ENCODE results near the gene NINJ2. TPM values are rescaled to one million over a fixed set of nuclear protein-coding genes. Genes with fewer than 3 reads are reported as not detected.

NINJ2 gene
- total RNA-seq, 4 donors from 2014 or later, result 1.4 to 8.0 (median 5.6) TPM

DNA sequence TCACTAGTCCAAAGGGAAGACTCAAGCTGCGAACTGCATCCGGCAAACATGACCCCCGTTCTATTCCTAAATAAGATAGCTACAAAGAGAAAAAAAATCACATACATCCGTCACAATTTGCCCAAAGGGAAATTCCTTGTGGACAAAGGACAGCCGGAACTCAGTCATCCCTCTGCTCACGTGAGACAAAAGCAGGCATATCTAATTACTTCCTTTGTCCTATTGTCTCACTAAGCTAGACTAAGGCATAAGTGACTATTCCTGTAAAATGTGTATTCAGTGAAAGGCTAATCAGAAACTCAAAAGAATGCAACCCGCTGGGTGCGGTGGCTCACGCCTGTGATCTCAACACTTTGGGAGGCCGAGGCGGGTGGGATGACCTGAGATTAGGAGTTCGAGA, 27.2 kb upstream of the NINJ2 start:
- WGBS, 2 donors (ENCODE audit: low coverage in 1 of 2), result 92 to 100% methylated on average over 7 to 12 of the region's 12 CpGs
- in situ Hi-C loops (cut with MboI; ENCODE audit: low pct_ligation_motif_present in 1 of 4, low pct_unique_long_range_greater_than_20kb in 1 of 4, low sequenced_read_pairs in 3 of 4) (no loop called here), intact Hi-C loops (cut with DNase I; ENCODE audit: low total_unique reads) (no loop called here)
- H3K36me3 ChIP-seq, result no peaks in the 10 kb centered on the region
- no peak for TF ChIP-seq POLR2AphosphoS5 (IDR thresholded peaks at IDR 0.05)
- TF ChIP-seq, protein P1, sequence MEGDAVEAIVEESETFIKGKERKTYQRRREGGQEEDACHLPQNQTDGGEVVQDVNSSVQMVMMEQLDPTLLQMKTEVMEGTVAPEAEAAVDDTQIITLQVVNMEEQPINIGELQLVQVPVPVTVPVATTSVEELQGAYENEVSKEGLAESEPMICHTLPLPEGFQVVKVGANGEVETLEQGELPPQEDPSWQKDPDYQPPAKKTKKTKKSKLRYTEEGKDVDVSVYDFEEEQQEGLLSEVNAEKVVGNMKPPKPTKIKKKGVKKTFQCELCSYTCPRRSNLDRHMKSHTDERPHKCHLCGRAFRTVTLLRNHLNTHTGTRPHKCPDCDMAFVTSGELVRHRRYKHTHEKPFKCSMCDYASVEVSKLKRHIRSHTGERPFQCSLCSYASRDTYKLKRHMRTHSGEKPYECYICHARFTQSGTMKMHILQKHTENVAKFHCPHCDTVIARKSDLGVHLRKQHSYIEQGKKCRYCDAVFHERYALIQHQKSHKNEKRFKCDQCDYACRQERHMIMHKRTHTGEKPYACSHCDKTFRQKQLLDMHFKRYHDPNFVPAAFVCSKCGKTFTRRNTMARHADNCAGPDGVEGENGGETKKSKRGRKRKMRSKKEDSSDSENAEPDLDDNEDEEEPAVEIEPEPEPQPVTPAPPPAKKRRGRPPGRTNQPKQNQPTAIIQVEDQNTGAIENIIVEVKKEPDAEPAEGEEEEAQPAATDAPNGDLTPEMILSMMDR (IDR thresholded peaks at IDR 0.05), result no peak
- TF ChIP-seq POLR2A (IDR thresholded peaks at IDR 0.05), result no peak
- no peak for TF ChIP-seq EP300 (IDR thresholded peaks at IDR 0.05; ENCODE audit: low read depth)
- DNase-seq, result no peak
- H3K4me1 ChIP-seq, result no peaks in the 10 kb centered on the region
- H3K9me3 ChIP-seq, result no peaks in the 10 kb centered on the region
- no peak overlapping the region for H3K4me3 ChIP-seq
- H3K27ac ChIP-seq, result no peak overlapping the region
- H3K27me3 ChIP-seq, result no peaks in the 10 kb centered on the region

DNA sequence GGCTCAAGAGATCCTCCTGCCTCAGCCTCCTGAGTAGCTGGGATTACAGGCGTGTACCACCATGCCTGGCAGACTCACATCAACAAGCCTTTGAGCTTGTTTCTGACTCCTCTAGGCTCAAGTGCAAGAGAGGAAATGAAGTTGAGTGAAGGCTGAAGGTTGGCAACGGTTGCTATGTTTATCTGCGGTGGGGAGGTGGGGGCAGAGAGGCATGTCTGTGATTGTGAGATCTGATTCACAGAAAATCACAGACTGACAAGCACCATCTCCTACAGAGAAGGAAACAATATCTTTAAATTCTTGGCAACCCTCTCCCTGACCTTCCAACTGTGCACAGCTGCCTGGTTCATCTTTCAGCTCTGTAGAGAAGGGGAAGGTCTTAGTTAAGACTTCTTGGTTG, 22.1 kb upstream of the NINJ2 start:
- Histone ChIP-seq H3K9me3 (no peaks in the 10 kb centered on the region), H3K27me3 (no peaks in the 10 kb centered on the region), H3K36me3 (no peaks in the 10 kb centered on the region), H3K4me1 (no peaks in the 10 kb centered on the region), H3K4me3 (no peak overlapping the region), H3K27ac (no peak overlapping the region)
- DNase-seq, result peak; percentile 47
- in situ Hi-C loops (cut with MboI; ENCODE audit: low pct_ligation_motif_present in 1 of 4, low pct_unique_long_range_greater_than_20kb in 1 of 4, low sequenced_read_pairs in 3 of 4), result no loop called here
- 56% methylated on average over 3 of the region's 3 CpGs; no CpG with 5 or more reads in 1 of the 2 donors for WGBS, 2 donors (ENCODE audit: low coverage in 1 of 2)
- no peak for TF ChIP-seq POLR2AphosphoS5 (IDR thresholded peaks at IDR 0.05)
- no peak for TF ChIP-seq EP300 (IDR thresholded peaks at IDR 0.05; ENCODE audit: low read depth)
- no peak for TF ChIP-seq POLR2A (IDR thresholded peaks at IDR 0.05)
- TF ChIP-seq, protein P1 (IDR thresholded peaks at IDR 0.05), result no peak
- intact Hi-C loops (cut with DNase I; ENCODE audit: low total_unique reads), result no loop called here

DNA sequence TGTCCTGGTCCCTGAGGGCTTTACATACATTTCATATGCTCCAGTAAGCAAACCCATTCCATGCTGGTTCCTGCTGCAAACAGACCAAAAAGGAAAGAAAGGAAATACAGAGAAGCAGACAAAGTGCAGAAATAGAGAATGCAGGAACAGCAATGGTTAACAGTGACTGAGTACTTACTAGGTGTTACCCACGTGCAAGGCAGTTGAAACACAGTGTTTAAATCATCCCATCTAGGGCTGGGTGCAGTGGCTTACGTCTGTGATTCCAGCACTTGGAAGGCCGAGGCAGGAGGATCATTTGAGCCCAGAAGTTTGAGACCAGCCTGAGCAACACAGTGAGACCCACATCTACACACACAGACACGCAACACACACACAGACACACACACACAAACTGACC, 21.2 kb upstream of the NINJ2 start:
- DNase-seq, result no peak
- WGBS, 2 donors (ENCODE audit: low coverage in 1 of 2), result 76% methylated on average over 4 of the region's 4 CpGs; no CpG with 5 or more reads in 1 of the 2 donors
- Histone ChIP-seq H3K9me3 (no peaks in the 10 kb centered on the region), H3K27ac (no peak overlapping the region), H3K36me3 (no peaks in the 10 kb centered on the region), H3K4me3 (no peak overlapping the region), H3K4me1 (no peaks in the 10 kb centered on the region), H3K27me3 (no peaks in the 10 kb centered on the region)
- intact Hi-C loops (cut with DNase I; ENCODE audit: low total_unique reads) (no loop called here), in situ Hi-C loops (cut with MboI; ENCODE audit: low pct_ligation_motif_present in 1 of 4, low pct_unique_long_range_greater_than_20kb in 1 of 4, low sequenced_read_pairs in 3 of 4) (no loop called here)
- TF ChIP-seq, protein P1 (IDR thresholded peaks at IDR 0.05), result no peak
- no peak for TF ChIP-seq POLR2AphosphoS5 (IDR thresholded peaks at IDR 0.05)
- TF ChIP-seq POLR2A (IDR thresholded peaks at IDR 0.05), result no peak
- TF ChIP-seq EP300 (IDR thresholded peaks at IDR 0.05; ENCODE audit: low read depth), result no peak

DNA sequence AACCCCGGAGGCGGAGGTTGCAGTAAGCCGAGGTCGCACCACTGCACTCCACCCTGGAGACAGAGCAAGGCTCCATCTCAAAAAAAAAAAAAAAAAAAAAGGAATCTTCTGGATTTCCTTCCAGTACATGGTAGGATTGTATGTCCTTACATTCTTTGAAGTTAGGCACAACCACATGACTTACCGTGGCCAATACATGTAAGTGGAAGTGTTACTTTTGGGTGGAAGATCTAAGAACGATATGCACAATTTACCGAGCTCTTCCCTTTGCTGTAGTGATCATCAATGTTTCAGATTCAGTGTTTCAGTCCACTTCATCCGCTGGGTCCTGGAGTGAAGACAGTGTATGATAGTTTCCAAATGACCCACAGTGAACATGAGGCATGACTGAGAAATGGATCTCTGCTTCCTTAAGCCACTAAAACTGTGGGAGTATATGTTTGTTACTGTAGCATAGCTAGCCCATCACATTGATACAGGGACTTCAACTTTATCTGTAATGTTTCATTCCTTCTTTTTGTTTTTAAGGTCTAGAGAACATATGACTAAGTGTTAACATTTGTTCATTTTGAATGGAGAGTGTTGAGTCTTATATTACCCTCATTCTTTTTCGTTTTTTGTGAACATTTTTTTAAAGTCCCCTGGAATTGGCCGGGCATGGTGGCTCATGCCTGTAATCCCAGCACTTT, 18.5 kb upstream of the NINJ2 start:
- Histone ChIP-seq H3K27ac (no peak overlapping the region), H3K9me3 (no peaks in the 10 kb centered on the region), H3K36me3 (no peaks in the 10 kb centered on the region), H3K4me3 (no peak overlapping the region), H3K27me3 (no peaks in the 10 kb centered on the region), H3K4me1 (no peaks in the 10 kb centered on the region)
- in situ Hi-C loops (cut with MboI; ENCODE audit: low pct_ligation_motif_present in 1 of 4, low pct_unique_long_range_greater_than_20kb in 1 of 4, low sequenced_read_pairs in 3 of 4) (no loop called here), intact Hi-C loops (cut with DNase I; ENCODE audit: low total_unique reads) (no loop called here)
- 84 to 90% methylated on average over 2 to 10 of the region's 10 CpGs for WGBS, 2 donors (ENCODE audit: low coverage in 1 of 2)
- DNase-seq, result no peak
- TF ChIP-seq POLR2AphosphoS5 (IDR thresholded peaks at IDR 0.05) (no peak), EP300 (IDR thresholded peaks at IDR 0.05; ENCODE audit: low read depth) (no peak), POLR2A (IDR thresholded peaks at IDR 0.05) (no peak)
- TF ChIP-seq, protein P1 (IDR thresholded peaks at IDR 0.05), result no peak
